HG03095 (cell line): Measurements from ENCODE around the gene IMPG2.

Source experiments
- ATAC-seq: cut with Tn5 transposase; IDR thresholded peaks from one replicate; pipeline ENCODE4 v1.9.1; 2021; ENCODE audit warnings: moderate library complexity; ENCODE audit not compliant: unreplicated experiment

Gene IMPG2

DNA sequence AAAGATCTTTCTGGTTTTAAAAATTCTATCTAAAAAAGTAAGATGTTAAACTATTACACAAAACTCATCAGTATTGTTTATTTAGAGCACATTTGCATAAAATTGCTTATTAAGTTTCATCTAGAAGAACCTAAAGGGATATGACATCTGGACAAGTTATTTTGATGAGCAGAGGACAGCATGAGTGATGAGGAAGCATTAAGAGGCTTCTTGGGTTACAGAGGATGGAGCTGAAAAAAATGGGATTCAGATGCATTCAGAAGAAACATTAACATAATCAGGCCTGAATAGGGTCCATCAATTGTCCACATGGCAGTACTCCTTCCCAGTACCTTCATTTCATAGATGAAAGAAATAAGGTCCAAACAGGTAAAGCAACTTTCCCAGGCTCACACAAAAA lies 41.6 kb downstream of the IMPG2 start:
- ATAC-seq = no peak

GRCh38 chr3:101273608-101274007 lies 46.8 kb downstream of the IMPG2 start:
- ATAC-seq = no peak

DNA sequence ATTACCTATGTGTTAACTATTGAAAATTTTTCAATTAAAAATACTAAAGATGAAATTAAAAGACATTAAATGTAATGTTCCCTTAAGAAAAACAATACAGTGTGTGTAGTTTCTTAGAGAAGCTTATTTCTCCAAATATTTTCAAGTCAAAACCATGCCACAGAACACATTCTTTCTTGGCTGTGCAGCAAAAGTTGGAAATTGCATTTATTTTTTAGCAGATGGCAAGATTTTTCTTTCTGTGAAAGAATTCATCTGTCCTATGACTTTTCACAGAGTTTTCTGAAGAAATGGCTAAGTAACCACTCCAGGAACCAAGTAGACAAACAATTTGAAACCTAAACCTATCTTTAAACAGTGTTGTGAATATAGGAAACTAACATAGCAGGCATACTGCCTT lies 47.2 kb downstream of the IMPG2 start:
- no peak for ATAC-seq

DNA sequence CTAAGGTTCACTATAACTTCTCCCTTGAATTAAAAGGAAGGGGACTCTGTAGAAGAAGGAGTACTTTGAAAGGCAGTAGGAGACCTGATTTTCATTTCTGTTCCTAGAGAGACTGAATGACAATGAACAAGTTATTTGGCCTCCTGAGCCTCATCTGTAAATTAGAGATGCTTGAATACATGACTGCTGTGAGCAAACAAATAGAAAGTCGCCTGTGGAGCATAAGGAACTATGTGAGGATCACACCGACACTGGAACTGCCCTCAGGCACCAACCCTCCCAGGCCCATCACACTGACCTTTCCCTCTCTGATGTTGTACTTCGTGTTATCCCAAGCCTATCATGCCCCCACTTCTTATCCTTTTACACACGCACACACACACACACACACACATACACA lies 48.6 kb downstream of the IMPG2 start:
- no peak for ATAC-seq

DNA sequence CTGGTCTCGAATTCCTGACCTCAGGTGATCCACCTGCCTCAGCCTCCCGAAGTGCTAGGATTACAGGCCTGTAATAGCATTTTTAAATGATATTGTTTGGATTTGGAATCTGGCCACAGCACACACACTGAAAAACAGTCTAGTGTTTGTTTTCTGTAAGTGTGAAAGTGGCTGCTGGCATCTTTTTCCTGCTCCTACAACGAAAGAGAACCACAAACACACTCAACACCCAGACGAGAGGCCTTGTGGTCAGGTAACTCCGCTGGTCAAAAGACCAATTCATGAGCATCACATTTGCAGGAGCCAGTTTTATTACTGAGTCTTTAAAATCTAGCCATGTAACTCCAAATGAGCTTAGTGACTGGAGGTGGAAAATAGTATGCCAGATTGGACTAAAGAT lies 50.2 kb downstream of the IMPG2 start:
- no peak for ATAC-seq

DNA sequence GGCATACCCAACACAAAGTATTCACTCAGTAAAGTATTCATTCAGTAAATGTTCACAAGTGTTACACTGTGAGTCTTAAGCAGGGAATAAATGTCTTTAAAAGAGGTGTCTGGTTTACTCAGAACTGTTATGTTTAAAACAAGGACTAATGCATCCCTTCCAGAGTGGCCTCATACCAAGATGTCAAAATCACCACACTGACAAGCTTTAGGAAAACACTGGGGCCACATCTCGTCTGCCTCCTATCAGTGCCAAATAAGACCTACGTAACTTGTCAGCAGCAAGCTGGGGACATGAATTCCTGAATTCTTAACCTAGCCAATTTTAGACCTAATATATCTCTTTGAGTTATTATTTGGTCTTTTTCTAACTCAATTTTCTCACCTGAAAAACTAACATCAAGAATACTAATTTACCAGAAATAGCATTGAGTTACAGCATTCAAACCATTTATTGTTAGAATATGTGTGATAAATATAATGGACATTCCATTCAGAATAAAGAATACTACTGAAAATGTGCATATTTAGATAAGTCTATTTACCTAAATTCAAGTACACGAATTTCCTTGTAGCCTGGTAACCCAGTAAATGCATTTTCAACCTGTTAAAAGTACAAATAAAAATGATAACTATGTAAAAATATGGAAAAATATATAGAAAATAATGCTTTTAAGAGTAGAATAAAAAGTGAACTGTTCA lies 51.3 kb downstream of the IMPG2 start:
- ATAC-seq = no peak

DNA sequence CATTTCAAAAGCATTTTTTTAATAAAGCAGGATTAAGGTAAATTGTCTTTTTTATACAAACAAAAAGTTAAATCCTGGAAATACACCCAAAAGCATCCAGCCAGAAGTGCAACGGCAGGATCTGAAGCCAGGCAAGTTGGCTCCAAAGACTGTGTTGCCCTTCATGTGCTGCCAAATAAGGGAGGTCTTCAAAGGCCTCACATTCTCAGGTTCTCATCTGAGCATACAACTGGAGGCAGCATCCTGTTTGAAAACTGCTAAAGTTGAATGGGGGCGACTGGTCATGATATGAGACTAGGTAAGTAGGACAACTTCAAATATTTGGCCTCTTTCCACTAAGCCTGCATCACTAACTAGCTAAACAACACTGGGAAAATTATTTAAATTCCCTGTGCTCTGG lies 52.2 kb downstream of the IMPG2 start:
- no peak for ATAC-seq

GRCh38 chr3:101266566-101266965 lies 53.8 kb downstream of the IMPG2 start:
- ATAC-seq = no peak

DNA sequence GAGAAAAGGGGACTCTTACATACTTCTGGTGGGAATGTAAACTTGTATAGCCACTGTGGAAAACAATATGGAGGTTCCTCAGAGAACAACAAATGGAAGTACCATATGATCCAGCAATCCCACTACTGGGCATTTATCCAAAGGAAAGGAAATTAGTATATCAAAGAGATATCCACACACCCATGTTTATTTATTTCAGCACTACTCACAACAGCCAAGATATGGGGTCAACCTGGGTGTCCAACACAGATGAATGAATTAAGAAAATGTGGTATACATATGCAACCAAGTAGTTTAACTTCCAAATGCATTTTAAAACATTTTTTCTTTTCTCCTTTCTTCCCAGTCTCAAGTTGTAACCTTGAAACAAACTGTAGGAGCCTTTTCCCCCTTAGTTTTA lies 54.3 kb downstream of the IMPG2 start:
- no peak for ATAC-seq

GRCh38 chr3:101262393-101263240 lies 57.8 kb downstream of the IMPG2 start:
- peak; percentile 69 for ATAC-seq

DNA sequence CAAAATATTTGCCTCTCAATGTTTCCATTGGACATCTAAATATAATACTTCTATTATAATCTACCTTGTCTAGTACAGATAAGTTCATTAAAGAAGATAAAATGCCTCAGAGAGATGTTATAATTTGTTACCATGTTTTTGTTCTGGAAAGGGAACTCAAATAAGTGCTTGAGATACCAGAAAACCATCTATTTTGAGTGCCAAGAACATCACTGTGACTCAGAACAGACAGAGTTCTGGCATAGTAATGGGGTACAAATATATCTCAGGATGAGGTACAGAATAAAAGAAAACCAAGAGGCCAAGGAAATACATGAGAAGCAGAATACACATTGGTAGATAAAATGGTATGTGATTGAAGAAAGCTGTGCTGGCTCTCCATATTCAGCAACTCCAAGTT lies 58.9 kb downstream of the IMPG2 start:
- no peak for ATAC-seq

- ATAC-seq = no peak
Measured at GRCh38 chr3:101259485-101260341, 60.7 kb downstream of the IMPG2 start.

DNA sequence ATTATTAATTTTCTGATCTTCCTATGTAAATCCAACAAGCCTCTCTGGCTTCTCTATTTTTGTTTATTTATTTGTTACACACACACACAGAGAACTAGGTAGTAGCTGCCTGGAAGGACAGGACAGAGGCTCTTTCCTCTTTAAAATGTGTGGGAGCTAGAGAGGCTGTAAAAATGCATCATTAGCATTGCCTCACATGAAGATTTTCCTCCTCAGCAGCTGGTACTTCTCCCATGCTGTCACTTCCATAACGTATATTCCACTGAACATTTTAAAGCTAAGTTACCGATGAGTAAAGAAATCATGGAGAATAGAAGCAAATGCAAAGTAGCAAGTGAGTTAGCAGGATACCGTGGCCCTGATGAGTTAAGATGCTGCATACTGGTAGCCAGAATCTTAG lies 63.9 kb downstream of the IMPG2 start:
- ATAC-seq = no peak

- no peak for ATAC-seq
Measured at GRCh38 chr3:101255441-101255840, 64.9 kb downstream of the IMPG2 start.

- no peak for ATAC-seq
Measured at GRCh38 chr3:101253396-101253795, 67.0 kb downstream of the IMPG2 start.

DNA sequence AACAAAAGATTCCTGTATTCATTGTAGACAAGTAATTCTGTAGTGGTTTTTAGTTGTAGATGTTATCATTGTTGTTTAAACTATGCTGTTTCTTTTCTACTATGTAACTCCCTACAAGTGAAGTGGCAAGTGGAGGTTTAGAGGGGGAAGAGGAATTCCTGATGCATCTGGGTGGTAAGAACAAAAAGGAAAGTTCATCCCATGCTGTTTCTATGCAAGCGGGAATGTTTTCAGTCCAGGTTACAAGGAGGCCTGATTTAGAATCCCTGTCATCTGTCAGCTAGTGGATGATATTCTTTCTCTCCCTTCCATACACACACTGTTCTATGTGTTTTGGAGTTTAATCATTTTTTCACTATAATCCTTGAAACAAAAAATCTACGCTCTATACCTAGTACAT lies 67.4 kb downstream of the IMPG2 start:
- no peak for ATAC-seq

GRCh38 chr3:101252307-101252706 lies 68.1 kb downstream of the IMPG2 start:
- no peak for ATAC-seq

DNA sequence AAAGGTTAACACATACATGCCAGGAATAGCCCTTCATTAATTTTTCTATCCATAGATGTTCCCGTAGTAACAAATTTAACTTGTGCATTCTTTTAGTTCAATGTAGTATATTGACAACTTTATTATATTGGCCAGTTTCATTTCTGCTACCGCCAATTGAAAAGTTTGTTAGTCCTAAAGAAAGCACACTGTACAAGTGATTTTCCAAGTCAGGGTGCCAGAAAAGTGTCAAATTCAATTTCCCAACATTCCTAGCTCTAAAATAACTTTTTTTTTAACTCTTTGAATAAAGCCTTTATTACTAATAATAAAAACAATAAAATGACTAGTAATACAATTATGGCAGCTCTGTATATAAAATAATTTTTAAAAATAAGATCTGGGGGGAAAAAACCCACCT lies 68.9 kb downstream of the IMPG2 start:
- no peak for ATAC-seq

GRCh38 chr3:101249522-101249921 lies 70.9 kb downstream of the IMPG2 start:
- ATAC-seq = no peak

DNA sequence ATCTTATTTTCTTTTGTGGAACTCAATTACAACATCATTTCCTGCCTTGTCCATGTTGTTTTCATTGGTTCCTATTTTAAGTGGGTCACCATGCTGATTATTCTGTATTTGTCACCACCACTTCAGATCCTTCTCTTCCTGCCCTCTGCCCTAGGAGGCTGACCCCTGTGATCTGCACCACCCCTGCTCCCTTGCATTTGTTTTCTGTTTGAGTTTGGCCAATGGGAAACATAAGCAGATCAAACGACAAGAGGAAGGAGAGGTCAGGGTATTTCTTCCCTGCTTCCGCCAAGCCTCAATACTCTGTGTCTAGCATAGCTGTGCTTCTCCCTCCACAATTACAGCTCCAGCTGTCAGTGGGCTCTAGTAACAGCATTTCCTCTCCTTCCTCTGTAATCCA lies 71.6 kb downstream of the IMPG2 start:
- no peak for ATAC-seq

GRCh38 chr3:101244212-101244575 lies 76.2 kb downstream of the IMPG2 start:
- no peak for ATAC-seq
